ENCODE measurements around the gene MYOZ3. TPM values are rescaled to one million over a fixed set of nuclear protein-coding genes. Genes with fewer than 3 reads are reported as not detected.

Gene MYOZ3, protein sequence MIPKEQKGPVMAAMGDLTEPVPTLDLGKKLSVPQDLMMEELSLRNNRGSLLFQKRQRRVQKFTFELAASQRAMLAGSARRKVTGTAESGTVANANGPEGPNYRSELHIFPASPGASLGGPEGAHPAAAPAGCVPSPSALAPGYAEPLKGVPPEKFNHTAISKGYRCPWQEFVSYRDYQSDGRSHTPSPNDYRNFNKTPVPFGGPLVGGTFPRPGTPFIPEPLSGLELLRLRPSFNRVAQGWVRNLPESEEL
- total RNA-seq (2021; ENCODE audit: unreplicated experiment) (1.7 TPM), Bru-seq, nascent RNA (percentile 30 among the genes with signal in this experiment), BruChase-seq, experiment 1, labeled RNA remaining after a 2-hour chase (percentile 33 among the genes with signal in this experiment), BruChase-seq, experiment 2, labeled RNA remaining after a 6-hour chase (percentile 38 among the genes with signal in this experiment)
- polyA plus RNA-seq (2012; ENCODE audit: insufficient read length), result 1.9 TPM
- long read RNA-seq, partial matches to known transcripts, result 0 of 4 reads
- long read RNA-seq, other reads (novel, unspliced or antisense), result 3 of 4 reads

DNA sequence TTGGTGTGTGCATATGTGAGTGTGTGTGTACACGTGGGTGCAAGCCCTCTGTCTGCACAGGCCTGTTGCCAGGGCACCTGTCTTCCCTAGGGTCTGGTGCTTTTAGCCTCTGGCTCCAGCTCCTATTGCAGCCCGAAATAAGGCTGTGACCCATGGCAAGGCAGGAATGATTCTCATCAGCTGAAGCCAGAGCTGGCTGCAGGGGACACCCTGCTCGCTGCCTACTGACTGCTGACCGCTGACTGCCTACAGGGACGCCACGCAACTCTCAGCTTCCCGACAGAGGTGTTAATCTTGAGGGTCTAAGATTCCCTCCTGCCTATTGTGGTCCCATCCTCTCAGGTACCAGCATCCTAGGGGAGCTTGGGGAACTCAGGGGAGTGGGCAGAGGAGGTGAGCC, at the start of gene MYOZ3:
MYOZ3 (plus strand) TSS at position 166 of the 400 bp plus-strand sequence. CDS start 1,691 bp downstream, outside the sequence.
- in situ Hi-C loops (cut with HindIII; ENCODE audit: low pct_unique_long_range_greater_than_20kb, low sequenced_read_pairs), result no loop called here

More for the DNA sequence above, at the start of gene MYOZ3:
- ChIA-PET CTCF (no interaction called here), POLR2A (interaction anchor here (0.5 kb wide), 1 partner anchor 17 kb away, joined by 6 read pairs; no protein-coding TSS in a partner anchor)
- BruUV-seq (replicated peaks), result no TSS peak
- intact Hi-C loops (cut with micrococcal nuclease; ENCODE audit: unreplicated experiment), result no loop called here
- no peaks in the 10 kb centered on the region for H3K27me3 ChIP-seq (ENCODE audit: control insufficient read depth, insufficient read depth, low read length)
- no peaks in the 10 kb centered on the region for H3K36me3 ChIP-seq (ENCODE audit: control insufficient read depth, insufficient read depth, low read length)
- DNase-seq (ENCODE audit: low read depth, low spot score), result no peak
- no peaks in the 10 kb centered on the region for H3K9me3 ChIP-seq (ENCODE audit: control insufficient read depth, insufficient read depth, low read depth, low read length)
- no peak for ATAC-seq
- peaks cover 9% of the 10 kb centered on the region; the same call in 1 of the 2 replicates for H3K4me1 ChIP-seq (ENCODE audit: control insufficient read depth, insufficient read depth, low read length)
- TF ChIP-seq POLR2AphosphoS5 (IDR thresholded peaks at IDR 0.05; ENCODE audit: low read depth, low read length) (no peak), SIN3A (IDR thresholded peaks at IDR 0.05; ENCODE audit: borderline replicate concordance, insufficient read depth, low read depth, low read length) (no peak), TCF7L2 (IDR thresholded peaks at IDR 0.05; ENCODE audit: low read depth, low read length) (no peak), REST (IDR thresholded peaks at IDR 0.05; ENCODE audit: insufficient read depth in 1 of 2, low read depth in 2 of 2, low read length in 1 of 2) (no peak), CTCF (IDR thresholded peaks at IDR 0.05) (no peak)
- no peak within 1 kb of the TSS for H3K4me3 ChIP-seq (ENCODE audit: low read depth in 2 of 2, low read length in 2 of 2)
- no peak within 1 kb of the TSS for H3K27ac ChIP-seq (ENCODE audit: low read length)
